ENCODE results near the gene PMIS2.

DNA sequence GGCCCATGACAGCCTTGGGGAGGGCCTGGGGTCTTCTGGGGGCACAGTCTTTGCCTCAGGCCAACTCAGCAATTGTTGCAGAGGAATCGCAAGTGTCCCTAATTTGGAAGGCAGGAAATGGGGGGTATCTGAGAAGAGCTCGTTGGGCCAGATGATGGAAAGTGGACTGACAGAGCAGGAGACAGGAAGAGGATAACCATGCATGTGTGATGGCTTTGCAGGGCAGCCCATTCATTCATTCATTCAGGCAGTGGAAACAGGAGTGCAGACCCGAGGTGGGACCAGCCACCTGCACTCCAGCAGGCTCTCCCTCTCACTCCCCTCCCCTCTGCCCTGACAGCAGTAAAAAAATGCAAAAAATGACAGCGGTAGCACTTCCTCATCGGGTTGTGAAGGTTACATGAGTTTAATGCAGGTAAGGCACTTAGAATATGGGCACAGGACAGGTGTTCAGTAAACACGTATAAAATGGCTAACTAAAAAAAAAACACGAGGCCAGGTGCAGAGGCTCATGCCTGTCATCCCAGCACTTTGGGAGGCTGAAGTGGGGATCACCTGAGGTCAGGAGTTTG lies 45.5 kb upstream of the PMIS2 start:
- TF ChIP-seq ISL1 (CRISPR knock-in tag; IDR thresholded peaks at IDR 0.05) (no peak), OSR1 (CRISPR knock-in tag; IDR thresholded peaks at IDR 0.05) (no peak), ZNF565 (CRISPR knock-in tag; conservative IDR thresholded peaks at IDR 0.05; ENCODE audit: low read depth) (no peak), ESRRG (CRISPR knock-in tag; IDR thresholded peaks at IDR 0.05) (no peak), ARNTL (CRISPR knock-in tag; IDR thresholded peaks at IDR 0.05; ENCODE audit: borderline replicate concordance, low read depth) (no peak), GLIS3 (CRISPR knock-in tag; IDR thresholded peaks at IDR 0.05) (no peak), PPARA (CRISPR knock-in tag; IDR thresholded peaks at IDR 0.05; ENCODE audit: borderline replicate concordance) (no peak), TOX (CRISPR knock-in tag; IDR thresholded peaks at IDR 0.05; ENCODE audit: borderline replicate concordance) (no peak), ZC3H10 (CRISPR knock-in tag; IDR thresholded peaks at IDR 0.05) (no peak), ZFP30 (CRISPR knock-in tag; IDR thresholded peaks at IDR 0.05) (no peak)
- TF ChIP-seq, protein P1, sequence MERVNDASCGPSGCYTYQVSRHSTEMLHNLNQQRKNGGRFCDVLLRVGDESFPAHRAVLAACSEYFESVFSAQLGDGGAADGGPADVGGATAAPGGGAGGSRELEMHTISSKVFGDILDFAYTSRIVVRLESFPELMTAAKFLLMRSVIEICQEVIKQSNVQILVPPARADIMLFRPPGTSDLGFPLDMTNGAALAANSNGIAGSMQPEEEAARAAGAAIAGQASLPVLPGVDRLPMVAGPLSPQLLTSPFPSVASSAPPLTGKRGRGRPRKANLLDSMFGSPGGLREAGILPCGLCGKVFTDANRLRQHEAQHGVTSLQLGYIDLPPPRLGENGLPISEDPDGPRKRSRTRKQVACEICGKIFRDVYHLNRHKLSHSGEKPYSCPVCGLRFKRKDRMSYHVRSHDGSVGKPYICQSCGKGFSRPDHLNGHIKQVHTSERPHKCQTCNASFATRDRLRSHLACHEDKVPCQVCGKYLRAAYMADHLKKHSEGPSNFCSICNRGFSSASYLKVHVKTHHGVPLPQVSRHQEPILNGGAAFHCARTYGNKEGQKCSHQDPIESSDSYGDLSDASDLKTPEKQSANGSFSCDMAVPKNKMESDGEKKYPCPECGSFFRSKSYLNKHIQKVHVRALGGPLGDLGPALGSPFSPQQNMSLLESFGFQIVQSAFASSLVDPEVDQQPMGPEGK (CRISPR knock-in tag; IDR thresholded peaks at IDR 0.05; ENCODE audit: borderline replicate concordance), result no peak
- TF ChIP-seq, protein P2, sequence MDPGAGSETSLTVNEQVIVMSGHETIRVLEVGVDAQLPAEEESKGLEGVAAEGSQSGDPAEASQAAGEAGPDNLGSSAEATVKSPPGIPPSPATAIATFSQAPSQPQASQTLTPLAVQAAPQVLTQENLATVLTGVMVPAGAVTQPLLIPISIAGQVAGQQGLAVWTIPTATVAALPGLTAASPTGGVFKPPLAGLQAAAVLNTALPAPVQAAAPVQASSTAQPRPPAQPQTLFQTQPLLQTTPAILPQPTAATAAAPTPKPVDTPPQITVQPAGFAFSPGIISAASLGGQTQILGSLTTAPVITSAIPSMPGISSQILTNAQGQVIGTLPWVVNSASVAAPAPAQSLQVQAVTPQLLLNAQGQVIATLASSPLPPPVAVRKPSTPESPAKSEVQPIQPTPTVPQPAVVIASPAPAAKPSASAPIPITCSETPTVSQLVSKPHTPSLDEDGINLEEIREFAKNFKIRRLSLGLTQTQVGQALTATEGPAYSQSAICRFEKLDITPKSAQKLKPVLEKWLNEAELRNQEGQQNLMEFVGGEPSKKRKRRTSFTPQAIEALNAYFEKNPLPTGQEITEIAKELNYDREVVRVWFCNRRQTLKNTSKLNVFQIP (CRISPR knock-in tag; IDR thresholded peaks at IDR 0.05; ENCODE audit: borderline replicate concordance, low read depth), result no peak
- TF ChIP-seq, protein P3, sequence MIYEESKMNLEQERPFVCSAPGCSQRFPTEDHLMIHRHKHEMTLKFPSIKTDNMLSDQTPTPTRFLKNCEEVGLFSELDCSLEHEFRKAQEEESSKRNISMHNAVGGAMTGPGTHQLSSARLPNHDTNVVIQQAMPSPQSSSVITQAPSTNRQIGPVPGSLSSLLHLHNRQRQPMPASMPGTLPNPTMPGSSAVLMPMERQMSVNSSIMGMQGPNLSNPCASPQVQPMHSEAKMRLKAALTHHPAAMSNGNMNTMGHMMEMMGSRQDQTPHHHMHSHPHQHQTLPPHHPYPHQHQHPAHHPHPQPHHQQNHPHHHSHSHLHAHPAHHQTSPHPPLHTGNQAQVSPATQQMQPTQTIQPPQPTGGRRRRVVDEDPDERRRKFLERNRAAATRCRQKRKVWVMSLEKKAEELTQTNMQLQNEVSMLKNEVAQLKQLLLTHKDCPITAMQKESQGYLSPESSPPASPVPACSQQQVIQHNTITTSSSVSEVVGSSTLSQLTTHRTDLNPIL (CRISPR knock-in tag; IDR thresholded peaks at IDR 0.05; ENCODE audit: low read depth), result no peak

Data from SK-N-SH treated with all-trans-retinoic acid at 6 μM for 48 hours (cell line).